SK-N-SH (cell line): ENCODE data around the gene HOMER2. TPM values are rescaled to one million over a fixed set of nuclear protein-coding genes. Genes with fewer than 3 reads are reported as not detected.

Source experiments
- CTCF ChIA-PET: fragments of 300-600, 350-600 bp; formaldehyde crosslinking; extraction: SDS; loops from one replicate; lab custom pipeline; 2021; lab: Yijun Ruan, JAX
- POLR2A ChIA-PET: fragments of 350-600 bp; sonication (Branson Sonifier 250); formaldehyde crosslinking; extraction: SDS; loops from one replicate; lab custom pipeline; 2020; ENCODE audit warnings: antibody characterized with exemption, inconsistent platforms; lab: Yijun Ruan, JAX
- DNase-seq: peaks from one replicate; pipeline ENCODE4 v3.0.0; 2012
- H2AFZ ChIP-seq: fragments of 200-600 bp; sonication (generic); 2 replicates; pipeline ENCODE4 v1.8.1; 2016; ENCODE audit warnings: antibody characterized with exemption, mild to moderate bottlenecking, low read depth
- H3F3A ChIP-seq: fragments of 200-600 bp; sonication (generic); replicated peaks from 2 replicates; pipeline ENCODE3; 2016; ENCODE audit warnings: antibody characterized with exemption, mild to moderate bottlenecking; ENCODE audit not compliant: insufficient read depth
- H3K27ac ChIP-seq, 2 experiments: fragments of 200-500 bp in 1 of 2; fragments of 200-600 bp in 1 of 2; sonication (Bioruptor generic) in 1 of 2; sonication (generic), shearing (Covaris generic) in 1 of 2; 2 replicates each; pipeline versions ENCODE4 v1.5.1 to v1.6.1; 2014 to 2016; ENCODE audit warnings: low read depth in 2 of 2, inconsistent platforms in 1 of 2, low read length in 1 of 2, mild to moderate bottlenecking in 1 of 2, mixed read lengths in 1 of 2
- H3K27me3 ChIP-seq: fragments of 200-600 bp; sonication (generic), shearing (Covaris generic); 2 replicates; pipeline ENCODE4 v1.6.1; 2016; ENCODE audit warnings: mixed run types; ENCODE audit not compliant: insufficient read depth
- H3K36me3 ChIP-seq, 2 experiments: fragments of 200-500 bp in 1 of 2; fragments of 200-600 bp in 1 of 2; sonication (Bioruptor generic) in 1 of 2; sonication (generic) in 1 of 2; replicated peaks in 1 of 2; 2 replicates each; pipeline versions ENCODE3 to v1.5.1; 2014 to 2016; ENCODE audit warnings: low read length in 1 of 2, mild to moderate bottlenecking in 1 of 2; ENCODE audit not compliant: insufficient read depth in 2 of 2, control insufficient read depth in 1 of 2
- H3K4me1 ChIP-seq, 2 experiments: fragments of 200-500 bp in 1 of 2; fragments of 200-600 bp in 1 of 2; sonication (Bioruptor generic) in 1 of 2; sonication (generic), shearing (Covaris generic) in 1 of 2; 2 replicates each; pipeline versions ENCODE4 v1.5.1 to v1.6.1; 2014 to 2016; ENCODE audit warnings: low read depth in 1 of 2, low read length in 1 of 2, mixed run types in 1 of 2; ENCODE audit not compliant: insufficient read depth in 2 of 2, control insufficient read depth in 1 of 2
- H3K4me2 ChIP-seq: fragments of 200-600 bp; sonication (generic), shearing (Covaris generic); 2 replicates; pipeline ENCODE4 v1.6.1; 2017; ENCODE audit warnings: mixed run types
- H3K4me3 ChIP-seq, 2 experiments: fragments of 200-500 bp in 1 of 2; fragments of 200-600 bp in 1 of 2; sonication (Bioruptor generic) in 1 of 2; sonication (generic), shearing (Covaris generic) in 1 of 2; 2 replicates each; pipeline versions ENCODE4 v1.5.1 to v1.8.1; 2014 to 2016; ENCODE audit warnings: low read depth in 2 of 2, inconsistent platforms in 1 of 2, low read length in 1 of 2, mild to moderate bottlenecking in 1 of 2, mixed read lengths in 1 of 2, moderate library complexity in 1 of 2
- H3K79me2 ChIP-seq: fragments of 200-600 bp; sonication (generic); 2 replicates; pipeline ENCODE4 v1.8.1; 2017; ENCODE audit warnings: mild to moderate bottlenecking; ENCODE audit not compliant: insufficient read depth
- H3K9ac ChIP-seq: fragments of 200-600 bp; sonication (generic); 2 replicates; pipeline ENCODE4 v1.6.1; 2017; ENCODE audit warnings: mixed run types
- H3K9me2 ChIP-seq: fragments of 200-600 bp; sonication (generic); 2 replicates; pipeline ENCODE4 v1.6.1; 2017; ENCODE audit warnings: mixed run types
- H3K9me3 ChIP-seq: fragments of 200-600 bp; sonication (generic); 2 replicates; pipeline ENCODE4 v1.6.1; 2017; ENCODE audit warnings: mixed run types, mild to moderate bottlenecking, moderate library complexity
- H4K20me1 ChIP-seq: fragments of 200-600 bp; sonication (generic); 2 replicates; pipeline ENCODE4 v1.6.1; 2017; ENCODE audit warnings: mild to moderate bottlenecking, mixed run types; ENCODE audit not compliant: insufficient read depth
- CHD2 ChIP-seq: fragments of 150-350 bp; IDR thresholded peaks from 2 replicates; pipeline ENCODE4 v1.6.1; 2018; ENCODE audit warnings: low read length; ENCODE audit not compliant: partially characterized antibody
- ELF1 ChIP-seq: IDR thresholded peaks from 2 replicates; pipeline ENCODE4 v1.4.0; 2012
- EZH2phosphoT487 ChIP-seq: fragments of 200-600 bp; sonication (generic); IDR thresholded peaks from 2 replicates; pipeline ENCODE4 v1.6.1; 2017; ENCODE audit warnings: low read depth, mixed run types, mild to moderate bottlenecking, antibody characterized with exemption, moderate library complexity, borderline replicate concordance
- FOXM1 ChIP-seq: IDR thresholded peaks from 2 replicates; pipeline ENCODE4 v1.4.0; 2012; ENCODE audit warnings: low read depth, mild to moderate bottlenecking
- JUND ChIP-seq: IDR thresholded peaks from 2 replicates; pipeline ENCODE4 v1.4.0; 2012
- MEF2A ChIP-seq: IDR thresholded peaks from 2 replicates; pipeline ENCODE4 v1.4.0; 2012; ENCODE audit warnings: low read depth, borderline replicate concordance
- MXI1 ChIP-seq: IDR thresholded peaks from 2 replicates; pipeline ENCODE4 v1.6.1; 2012; ENCODE audit warnings: mild to moderate bottlenecking, low read depth, low read length, improper control_type of control experiment
- NFIC ChIP-seq: IDR thresholded peaks from 2 replicates; pipeline ENCODE4 v1.4.0; 2012; ENCODE audit warnings: borderline replicate concordance
- NRF1 ChIP-seq: IDR thresholded peaks from 2 replicates; pipeline ENCODE4 v1.6.1; 2012; ENCODE audit warnings: low read depth, mild to moderate bottlenecking, low read length
- POLR2AphosphoS5 ChIP-seq: IDR thresholded peaks from 2 replicates; pipeline ENCODE4 v1.6.1; 2012; ENCODE audit warnings: low read depth, low read length
- RXRA ChIP-seq: IDR thresholded peaks from 2 replicates; pipeline ENCODE4 v1.4.0; 2012; ENCODE audit warnings: low read depth, mild to moderate bottlenecking, borderline replicate concordance
- SIN3A ChIP-seq: IDR thresholded peaks from 2 replicates; pipeline ENCODE4 v1.6.1; 2012; ENCODE audit warnings: low read depth, mild to moderate bottlenecking, low read length, moderate library complexity, borderline replicate concordance
- SMC3 ChIP-seq: IDR thresholded peaks from 2 replicates; pipeline ENCODE4 v1.6.1; 2012; ENCODE audit warnings: low read depth, low read length, improper control_type of control experiment
- TAF1 ChIP-seq: IDR thresholded peaks from 2 replicates; pipeline ENCODE4 v1.6.1; 2012; ENCODE audit warnings: low read depth, mild to moderate bottlenecking, low read length, moderate library complexity, borderline replicate concordance
- WGBS: methylation state at CpG from one replicate; pipeline ENCODE4 v1.1.6; 2017; ENCODE audit warnings: low lambda C conversion rate; 5-methylcytosine and 5-hydroxymethylcytosine counted together
- polyA plus RNA-seq, 3 experiments: library from polyadenylated mRNA; depleted of rRNA; stranded (reverse); fragments of >200 nt; gene quantifications; 2 replicates each; pipeline ENCODE4 v1.2.3, GENCODE V29; 2012
- TF ChIP-seq, protein P1 (sequence below): fragments of 150-350 bp; IDR thresholded peaks from 2 replicates; pipeline ENCODE4 v1.6.1; 2017; ENCODE audit warnings: antibody characterized with exemption, low read length, low read depth, borderline replicate concordance
- TF ChIP-seq, protein P2 (sequence below): IDR thresholded peaks from 2 replicates; pipeline ENCODE4; 2012
- TF ChIP-seq, protein P3 (sequence below): fragments of 200-600 bp; sonication (generic); IDR thresholded peaks from 2 replicates; pipeline ENCODE4 v1.6.1; 2017; ENCODE audit warnings: antibody characterized with exemption, mild to moderate bottlenecking, moderate library complexity
- TF ChIP-seq, protein P4 (sequence below): IDR thresholded peaks from 2 replicates; pipeline ENCODE4 v1.4.0; 2012; ENCODE audit warnings: low read depth, borderline replicate concordance

The HOMER2 gene
- polyA plus RNA-seq, 1 of the 3 experiments (the other 2 are of a cell fraction): 7.3 TPM

DNA sequence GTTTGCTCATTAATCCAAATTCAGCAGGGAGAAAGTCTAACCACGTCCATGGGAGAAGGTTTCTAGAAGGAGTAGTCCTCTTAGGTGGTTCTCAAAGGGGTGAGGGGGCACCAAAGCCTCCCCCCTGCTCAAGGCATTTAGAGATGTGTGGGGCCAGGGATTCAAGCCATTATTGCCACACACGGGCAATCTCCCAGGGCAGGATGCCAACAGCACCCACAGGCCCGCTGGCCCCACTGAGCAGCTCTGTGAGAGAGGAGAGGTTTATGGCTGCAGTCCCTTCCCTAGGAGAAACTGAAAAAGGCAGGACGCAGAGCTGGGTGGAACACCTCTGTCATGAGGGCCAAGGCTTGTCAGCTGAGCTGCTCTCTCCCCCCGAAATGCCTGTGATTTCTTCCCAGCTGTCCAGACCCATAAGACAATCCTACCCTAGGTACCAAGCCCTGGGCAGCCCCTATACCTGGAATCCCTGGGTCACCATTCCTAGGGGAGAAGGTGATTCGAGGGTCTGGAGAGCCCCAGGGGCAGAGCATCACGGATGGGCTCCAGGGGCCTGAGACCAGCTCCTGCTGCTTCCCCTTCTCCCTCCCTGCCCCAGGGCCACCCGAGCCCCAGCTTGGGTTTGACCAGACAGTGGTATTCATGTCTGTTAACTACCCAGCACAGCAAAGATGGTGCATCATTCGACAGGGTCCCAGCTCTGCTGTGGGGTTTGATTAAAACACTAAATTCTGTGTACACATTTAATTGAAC, 104.1 kb downstream of the HOMER2 start:
- Histone ChIP-seq H3K4me1 (peaks cover 4 to 22% of the 10 kb centered on the region in 2 experiments; a peak in 3 of 4 replicates), H3K27me3 (no peaks in the 10 kb centered on the region), H3K9me2 (no peaks in the 10 kb centered on the region), H4K20me1 (no peaks in the 10 kb centered on the region), H3F3A (peaks cover 8% of the 10 kb centered on the region), H3K9me3 (no peaks in the 10 kb centered on the region), H2AFZ (no peak overlapping the region), H3K36me3 (peaks cover 0 to 2% of the 10 kb centered on the region in 2 experiments), H3K4me3 (no peak overlapping the region), H3K9ac (no peak overlapping the region), H3K4me2 (no peak overlapping the region), H3K79me2 (no peaks in the 10 kb centered on the region), H3K27ac (no peak overlapping the region)
- CTCF ChIA-PET: interaction anchor here (1.1 to 6.3 kb wide), 10 partner anchors 12 to 163 kb away, joined by 3 to 64 read pairs (median 6); partner anchors contain the start of genes C15orf40 and RAMAC
- no peak for DNase-seq
- TF ChIP-seq POLR2AphosphoS5 (no peak), TAF1 (no peak), EZH2phosphoT487 (no peak), NRF1 (no peak), SMC3 (no peak), SIN3A (no peak), NFIC (no peak), MEF2A (no peak), MXI1 (no peak), RXRA (no peak), FOXM1 (no peak), CHD2 (no peak), ELF1 (no peak), JUND (no peak)
- TF ChIP-seq, protein P1, sequence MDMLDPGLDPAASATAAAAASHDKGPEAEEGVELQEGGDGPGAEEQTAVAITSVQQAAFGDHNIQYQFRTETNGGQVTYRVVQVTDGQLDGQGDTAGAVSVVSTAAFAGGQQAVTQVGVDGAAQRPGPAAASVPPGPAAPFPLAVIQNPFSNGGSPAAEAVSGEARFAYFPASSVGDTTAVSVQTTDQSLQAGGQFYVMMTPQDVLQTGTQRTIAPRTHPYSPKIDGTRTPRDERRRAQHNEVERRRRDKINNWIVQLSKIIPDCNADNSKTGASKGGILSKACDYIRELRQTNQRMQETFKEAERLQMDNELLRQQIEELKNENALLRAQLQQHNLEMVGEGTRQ: no peak
- TF ChIP-seq, protein P2, sequence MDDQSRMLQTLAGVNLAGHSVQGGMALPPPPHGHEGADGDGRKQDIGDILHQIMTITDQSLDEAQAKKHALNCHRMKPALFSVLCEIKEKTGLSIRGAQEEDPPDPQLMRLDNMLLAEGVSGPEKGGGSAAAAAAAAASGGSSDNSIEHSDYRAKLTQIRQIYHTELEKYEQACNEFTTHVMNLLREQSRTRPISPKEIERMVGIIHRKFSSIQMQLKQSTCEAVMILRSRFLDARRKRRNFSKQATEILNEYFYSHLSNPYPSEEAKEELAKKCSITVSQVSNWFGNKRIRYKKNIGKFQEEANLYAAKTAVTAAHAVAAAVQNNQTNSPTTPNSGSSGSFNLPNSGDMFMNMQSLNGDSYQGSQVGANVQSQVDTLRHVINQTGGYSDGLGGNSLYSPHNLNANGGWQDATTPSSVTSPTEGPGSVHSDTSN: no peak
- TF ChIP-seq, protein P3, sequence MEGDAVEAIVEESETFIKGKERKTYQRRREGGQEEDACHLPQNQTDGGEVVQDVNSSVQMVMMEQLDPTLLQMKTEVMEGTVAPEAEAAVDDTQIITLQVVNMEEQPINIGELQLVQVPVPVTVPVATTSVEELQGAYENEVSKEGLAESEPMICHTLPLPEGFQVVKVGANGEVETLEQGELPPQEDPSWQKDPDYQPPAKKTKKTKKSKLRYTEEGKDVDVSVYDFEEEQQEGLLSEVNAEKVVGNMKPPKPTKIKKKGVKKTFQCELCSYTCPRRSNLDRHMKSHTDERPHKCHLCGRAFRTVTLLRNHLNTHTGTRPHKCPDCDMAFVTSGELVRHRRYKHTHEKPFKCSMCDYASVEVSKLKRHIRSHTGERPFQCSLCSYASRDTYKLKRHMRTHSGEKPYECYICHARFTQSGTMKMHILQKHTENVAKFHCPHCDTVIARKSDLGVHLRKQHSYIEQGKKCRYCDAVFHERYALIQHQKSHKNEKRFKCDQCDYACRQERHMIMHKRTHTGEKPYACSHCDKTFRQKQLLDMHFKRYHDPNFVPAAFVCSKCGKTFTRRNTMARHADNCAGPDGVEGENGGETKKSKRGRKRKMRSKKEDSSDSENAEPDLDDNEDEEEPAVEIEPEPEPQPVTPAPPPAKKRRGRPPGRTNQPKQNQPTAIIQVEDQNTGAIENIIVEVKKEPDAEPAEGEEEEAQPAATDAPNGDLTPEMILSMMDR: no peak
- TF ChIP-seq, protein P4, sequence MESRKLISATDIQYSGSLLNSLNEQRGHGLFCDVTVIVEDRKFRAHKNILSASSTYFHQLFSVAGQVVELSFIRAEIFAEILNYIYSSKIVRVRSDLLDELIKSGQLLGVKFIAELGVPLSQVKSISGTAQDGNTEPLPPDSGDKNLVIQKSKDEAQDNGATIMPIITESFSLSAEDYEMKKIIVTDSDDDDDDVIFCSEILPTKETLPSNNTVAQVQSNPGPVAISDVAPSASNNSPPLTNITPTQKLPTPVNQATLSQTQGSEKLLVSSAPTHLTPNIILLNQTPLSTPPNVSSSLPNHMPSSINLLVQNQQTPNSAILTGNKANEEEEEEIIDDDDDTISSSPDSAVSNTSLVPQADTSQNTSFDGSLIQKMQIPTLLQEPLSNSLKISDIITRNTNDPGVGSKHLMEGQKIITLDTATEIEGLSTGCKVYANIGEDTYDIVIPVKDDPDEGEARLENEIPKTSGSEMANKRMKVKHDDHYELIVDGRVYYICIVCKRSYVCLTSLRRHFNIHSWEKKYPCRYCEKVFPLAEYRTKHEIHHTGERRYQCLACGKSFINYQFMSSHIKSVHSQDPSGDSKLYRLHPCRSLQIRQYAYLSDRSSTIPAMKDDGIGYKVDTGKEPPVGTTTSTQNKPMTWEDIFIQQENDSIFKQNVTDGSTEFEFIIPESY: no peak
- POLR2A ChIA-PET: interaction anchor here (1.2 kb wide), 1 partner anchor 308 kb away, joined by 3 read pairs; the partner anchor contains the start of gene RPS17
- WGBS: 68% methylated on average over 5 of the region's 9 CpGs
